Activated CD4-positive, CD25-positive, alpha-beta regulatory T cell treated with anti-CD3 and anti-CD28 coated beads, Interleukin-2, amount 50 U/mL, for 72 hours (primary cell): Measurements from ENCODE around the gene UBR7.

Source experiments
- DNase-seq: peaks from one replicate; pipeline ENCODE4 v3.0.0; 2021

The UBR7 gene

DNA sequence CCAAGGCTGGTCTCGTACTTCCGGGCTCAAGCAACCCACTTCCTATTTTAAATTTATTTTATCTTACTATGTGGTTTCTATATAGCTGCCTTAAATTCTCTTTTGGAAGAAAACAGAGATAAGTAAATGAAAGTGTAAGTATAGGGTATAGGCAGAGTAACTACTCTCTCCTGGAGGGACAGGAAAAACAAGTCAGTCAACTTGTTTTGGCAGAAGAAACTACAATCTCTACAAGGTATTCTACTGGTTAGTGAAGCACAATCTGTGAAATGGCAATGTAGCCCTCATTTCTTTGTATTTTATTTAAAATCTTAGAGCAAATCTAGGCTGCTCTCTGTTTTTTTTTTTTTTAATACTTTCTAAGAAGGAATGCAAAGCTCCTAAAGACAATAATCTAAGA is 55.4 kb downstream of the UBR7 start:
- DNase-seq: no peak

GRCh38 chr14:93263416-93263815 is 56.4 kb downstream of the UBR7 start:
- no peak for DNase-seq

GRCh38 chr14:93266127-93266526 is 59.1 kb downstream of the UBR7 start:
- DNase-seq: no peak

DNA sequence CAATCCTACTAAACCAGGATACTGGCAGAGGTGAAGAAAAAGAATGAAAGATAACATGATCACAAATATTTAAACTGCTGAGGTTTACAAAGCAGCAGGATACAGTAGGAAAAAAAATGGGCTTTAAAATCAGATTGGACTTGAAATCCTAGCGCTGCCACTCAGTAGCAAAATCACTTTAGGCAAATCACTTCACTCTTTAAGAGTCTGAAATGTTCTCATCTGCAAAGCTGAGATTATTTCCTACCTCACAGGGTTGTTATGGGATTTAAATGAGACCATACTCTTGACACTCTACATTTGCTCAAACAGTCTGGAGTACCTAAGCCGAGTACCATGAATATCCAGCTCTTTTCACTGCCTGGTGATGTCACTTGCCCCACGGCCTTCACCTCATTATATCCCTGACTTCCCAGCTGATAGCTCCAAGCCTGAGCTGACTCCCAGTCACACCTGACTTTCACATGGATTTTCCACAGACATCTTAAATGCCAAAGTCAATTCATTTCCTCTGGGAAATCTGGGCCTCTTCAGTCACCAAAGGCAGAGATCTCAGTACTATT is 60.2 kb downstream of the UBR7 start:
- DNase-seq: no peak

- no peak for DNase-seq
Observed at GRCh38 chr14:93268406-93268805, 61.4 kb downstream of the UBR7 start.

GRCh38 chr14:93269341-93270068 is 62.4 kb downstream of the UBR7 start:
- no peak for DNase-seq

- no peak for DNase-seq
Observed at GRCh38 chr14:93271111-93271510, 64.1 kb downstream of the UBR7 start.

DNA sequence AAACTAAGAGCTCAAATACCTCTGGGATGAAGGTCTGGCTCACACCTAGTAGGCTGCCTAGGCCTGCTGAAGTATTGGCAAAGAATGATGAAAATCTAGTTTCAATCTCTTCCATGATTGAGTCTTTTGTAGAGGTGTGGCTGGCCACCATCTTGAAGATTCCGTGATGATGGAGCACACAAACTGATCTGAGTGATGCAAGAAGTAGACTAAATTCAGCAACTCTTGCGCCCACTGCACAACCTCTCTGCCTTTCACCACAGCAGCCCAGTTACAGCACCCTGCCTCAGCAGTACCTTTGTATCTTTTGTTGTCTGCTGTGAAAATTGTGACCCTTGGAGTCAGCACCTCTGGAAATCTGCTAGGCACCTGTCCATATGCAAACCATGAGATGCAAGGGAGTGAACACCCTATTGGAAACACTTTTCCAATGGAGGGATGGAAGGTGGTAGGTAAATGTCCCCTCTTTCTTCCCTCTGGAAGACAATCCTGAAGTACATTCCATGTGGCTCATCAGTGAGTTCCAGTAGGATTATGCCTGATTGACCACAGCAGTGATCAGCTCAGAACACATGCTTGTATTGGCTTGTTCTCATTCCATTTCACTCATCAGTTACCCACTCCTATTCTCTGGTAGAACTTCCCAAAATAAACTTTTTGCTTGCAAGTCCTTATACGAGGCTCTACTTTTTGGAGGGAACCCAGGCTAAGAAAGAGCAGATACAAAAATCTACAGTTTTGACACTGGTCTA is 67.2 kb downstream of the UBR7 start:
- DNase-seq: no peak

DNA sequence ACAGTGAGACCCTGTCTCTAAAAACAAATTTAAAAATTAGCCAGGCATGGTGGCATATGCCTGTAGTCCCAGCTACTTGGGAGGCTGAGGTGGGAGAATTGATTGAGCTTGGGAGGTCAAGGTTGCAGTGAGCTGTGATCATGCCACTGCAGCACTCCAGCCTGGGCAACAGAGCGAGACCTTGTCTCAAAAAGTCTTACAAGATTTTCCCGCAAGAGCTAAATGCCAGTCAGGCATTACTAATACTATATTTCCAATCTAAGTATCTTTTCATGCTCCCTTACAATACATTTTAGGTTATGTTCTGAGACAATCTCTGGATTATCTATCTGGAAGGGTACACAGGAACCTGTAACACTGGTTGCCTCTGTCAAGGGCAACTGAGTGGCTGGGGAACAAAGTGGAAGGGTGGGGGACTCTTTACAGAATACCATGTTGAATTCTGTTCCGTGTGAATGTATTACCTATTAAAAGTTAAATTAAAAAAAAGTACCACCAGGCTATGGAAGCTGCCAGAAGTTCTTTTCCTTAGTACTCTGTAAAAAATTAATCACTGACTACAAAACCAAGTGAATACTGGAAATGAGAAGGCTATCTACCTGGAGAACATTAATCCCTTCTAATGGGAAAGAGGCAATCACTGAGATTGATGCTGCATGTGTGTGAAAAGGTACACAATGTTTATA is 69.1 kb downstream of the UBR7 start:
- DNase-seq: no peak
